ENCODE data around the gene ZNF609.

DNA sequence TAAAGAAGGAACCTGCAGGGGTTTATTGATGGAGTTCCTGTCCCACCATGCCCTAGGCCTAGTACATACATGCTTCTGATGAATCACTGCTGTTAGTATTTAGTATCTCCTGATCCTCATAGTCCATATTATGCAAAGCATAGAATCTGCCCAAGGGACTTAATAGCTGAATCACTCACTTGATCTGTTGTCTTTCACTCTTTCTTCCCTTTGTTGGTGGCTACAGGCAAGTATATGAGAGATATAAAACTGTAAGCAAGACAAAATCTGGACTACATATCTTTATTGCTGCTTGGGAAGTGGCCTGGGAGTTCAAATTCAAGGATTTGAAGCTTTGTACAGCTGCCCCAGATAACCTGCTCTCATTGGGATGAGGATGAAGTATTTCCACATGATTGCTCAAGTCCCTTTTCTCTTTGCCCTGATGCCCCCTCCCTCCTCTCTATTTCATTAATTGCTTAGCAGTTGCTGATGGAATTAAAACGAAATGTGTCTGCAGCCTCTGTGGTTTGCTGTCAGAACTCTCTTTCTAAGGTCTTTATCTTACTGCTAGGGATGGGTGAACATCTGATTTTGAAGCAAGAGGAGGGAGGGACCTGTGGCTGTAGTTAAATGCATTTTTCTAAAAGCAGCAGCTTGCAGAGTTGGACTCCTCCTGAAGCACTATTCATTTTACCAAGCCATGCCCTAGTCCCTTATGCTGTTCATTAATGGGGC is 114.1 kb downstream of the ZNF609 start:
- TF ChIP-seq, protein P1, sequence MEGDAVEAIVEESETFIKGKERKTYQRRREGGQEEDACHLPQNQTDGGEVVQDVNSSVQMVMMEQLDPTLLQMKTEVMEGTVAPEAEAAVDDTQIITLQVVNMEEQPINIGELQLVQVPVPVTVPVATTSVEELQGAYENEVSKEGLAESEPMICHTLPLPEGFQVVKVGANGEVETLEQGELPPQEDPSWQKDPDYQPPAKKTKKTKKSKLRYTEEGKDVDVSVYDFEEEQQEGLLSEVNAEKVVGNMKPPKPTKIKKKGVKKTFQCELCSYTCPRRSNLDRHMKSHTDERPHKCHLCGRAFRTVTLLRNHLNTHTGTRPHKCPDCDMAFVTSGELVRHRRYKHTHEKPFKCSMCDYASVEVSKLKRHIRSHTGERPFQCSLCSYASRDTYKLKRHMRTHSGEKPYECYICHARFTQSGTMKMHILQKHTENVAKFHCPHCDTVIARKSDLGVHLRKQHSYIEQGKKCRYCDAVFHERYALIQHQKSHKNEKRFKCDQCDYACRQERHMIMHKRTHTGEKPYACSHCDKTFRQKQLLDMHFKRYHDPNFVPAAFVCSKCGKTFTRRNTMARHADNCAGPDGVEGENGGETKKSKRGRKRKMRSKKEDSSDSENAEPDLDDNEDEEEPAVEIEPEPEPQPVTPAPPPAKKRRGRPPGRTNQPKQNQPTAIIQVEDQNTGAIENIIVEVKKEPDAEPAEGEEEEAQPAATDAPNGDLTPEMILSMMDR (IDR thresholded peaks at IDR 0.05; ENCODE audit: low read depth, low read length, missing input control), result no peak
- TF ChIP-seq, protein P2, sequence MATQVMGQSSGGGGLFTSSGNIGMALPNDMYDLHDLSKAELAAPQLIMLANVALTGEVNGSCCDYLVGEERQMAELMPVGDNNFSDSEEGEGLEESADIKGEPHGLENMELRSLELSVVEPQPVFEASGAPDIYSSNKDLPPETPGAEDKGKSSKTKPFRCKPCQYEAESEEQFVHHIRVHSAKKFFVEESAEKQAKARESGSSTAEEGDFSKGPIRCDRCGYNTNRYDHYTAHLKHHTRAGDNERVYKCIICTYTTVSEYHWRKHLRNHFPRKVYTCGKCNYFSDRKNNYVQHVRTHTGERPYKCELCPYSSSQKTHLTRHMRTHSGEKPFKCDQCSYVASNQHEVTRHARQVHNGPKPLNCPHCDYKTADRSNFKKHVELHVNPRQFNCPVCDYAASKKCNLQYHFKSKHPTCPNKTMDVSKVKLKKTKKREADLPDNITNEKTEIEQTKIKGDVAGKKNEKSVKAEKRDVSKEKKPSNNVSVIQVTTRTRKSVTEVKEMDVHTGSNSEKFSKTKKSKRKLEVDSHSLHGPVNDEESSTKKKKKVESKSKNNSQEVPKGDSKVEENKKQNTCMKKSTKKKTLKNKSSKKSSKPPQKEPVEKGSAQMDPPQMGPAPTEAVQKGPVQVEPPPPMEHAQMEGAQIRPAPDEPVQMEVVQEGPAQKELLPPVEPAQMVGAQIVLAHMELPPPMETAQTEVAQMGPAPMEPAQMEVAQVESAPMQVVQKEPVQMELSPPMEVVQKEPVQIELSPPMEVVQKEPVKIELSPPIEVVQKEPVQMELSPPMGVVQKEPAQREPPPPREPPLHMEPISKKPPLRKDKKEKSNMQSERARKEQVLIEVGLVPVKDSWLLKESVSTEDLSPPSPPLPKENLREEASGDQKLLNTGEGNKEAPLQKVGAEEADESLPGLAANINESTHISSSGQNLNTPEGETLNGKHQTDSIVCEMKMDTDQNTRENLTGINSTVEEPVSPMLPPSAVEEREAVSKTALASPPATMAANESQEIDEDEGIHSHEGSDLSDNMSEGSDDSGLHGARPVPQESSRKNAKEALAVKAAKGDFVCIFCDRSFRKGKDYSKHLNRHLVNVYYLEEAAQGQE (IDR thresholded peaks at IDR 0.05), result no peak
- TF ChIP-seq GABPA (IDR thresholded peaks at IDR 0.05 in 1 of 2, conservative IDR thresholded peaks at IDR 0.05 in 1 of 2) (no peak), TAF1 (conservative IDR thresholded peaks at IDR 0.05) (no peak), MAX (IDR thresholded peaks at IDR 0.05) (no peak), JUND (IDR thresholded peaks at IDR 0.05) (no peak), FOXA1 (IDR thresholded peaks at IDR 0.05) (no peak), SP1 (IDR thresholded peaks at IDR 0.05) (no peak), ZBTB33 (IDR thresholded peaks at IDR 0.05) (no peak), RAD21 (IDR thresholded peaks at IDR 0.05) (no peak), HNF4A (conservative IDR thresholded peaks at IDR 0.05) (peak in 1 of 2 donors; percentile 7)

All from liver (tissue), 3 donors.